ENCODE data around the gene PBX3. TPM values are rescaled to one million over a fixed set of nuclear protein-coding genes. Genes with fewer than 3 reads are reported as not detected.

The PBX3 gene
- total RNA-seq, 2 donors from 2014 or later, result 19.7 to 20.6 TPM

GRCh38 chr9:125797930-125798329 is 50.8 kb downstream of the PBX3 start:
- no peaks in the 10 kb centered on the region for H3K36me3 Mint-ChIP-seq (ENCODE audit: insufficient read depth in 2 of 2)
- no peaks in the 10 kb centered on the region for H3K9me3 Mint-ChIP-seq
- no peaks in the 10 kb centered on the region for H3K27me3 Mint-ChIP-seq (ENCODE audit: low read depth)
- no peak overlapping the region for H3K4me3 Mint-ChIP-seq
- no peak overlapping the region for H3K27ac Mint-ChIP-seq
- DNase-seq (no peak), ATAC-seq (replicated peaks in 1 of 2) (no peak)
- H3K4me1 Mint-ChIP-seq (ENCODE audit: low read depth), result no peaks in the 10 kb centered on the region

GRCh38 chr9:125803526-125803925 is 56.4 kb downstream of the PBX3 start:
- no peak overlapping the region for H3K4me3 Mint-ChIP-seq
- no peaks in the 10 kb centered on the region for H3K4me1 Mint-ChIP-seq (ENCODE audit: low read depth)
- no peak for DNase-seq
- H3K27ac Mint-ChIP-seq, result no peak overlapping the region
- no peak for ATAC-seq (replicated peaks in 1 of 2)
- no peaks in the 10 kb centered on the region for H3K9me3 Mint-ChIP-seq
- H3K36me3 Mint-ChIP-seq (ENCODE audit: insufficient read depth in 2 of 2), result no peaks in the 10 kb centered on the region
- no peaks in the 10 kb centered on the region for H3K27me3 Mint-ChIP-seq (ENCODE audit: low read depth)

- no peaks in the 10 kb centered on the region for H3K36me3 Mint-ChIP-seq (ENCODE audit: insufficient read depth in 2 of 2)
- H3K4me3 Mint-ChIP-seq, result no peak overlapping the region
- DNase-seq (no peak), ATAC-seq (replicated peaks in 1 of 2) (no peak)
- no peaks in the 10 kb centered on the region for H3K27me3 Mint-ChIP-seq (ENCODE audit: low read depth)
- no peaks in the 10 kb centered on the region for H3K4me1 Mint-ChIP-seq (ENCODE audit: low read depth)
- H3K27ac Mint-ChIP-seq, result no peak overlapping the region
- no peaks in the 10 kb centered on the region for H3K9me3 Mint-ChIP-seq
These were observed 57.9 kb downstream of the PBX3 start for GRCh38 chr9:125805057-125805456.

DNA sequence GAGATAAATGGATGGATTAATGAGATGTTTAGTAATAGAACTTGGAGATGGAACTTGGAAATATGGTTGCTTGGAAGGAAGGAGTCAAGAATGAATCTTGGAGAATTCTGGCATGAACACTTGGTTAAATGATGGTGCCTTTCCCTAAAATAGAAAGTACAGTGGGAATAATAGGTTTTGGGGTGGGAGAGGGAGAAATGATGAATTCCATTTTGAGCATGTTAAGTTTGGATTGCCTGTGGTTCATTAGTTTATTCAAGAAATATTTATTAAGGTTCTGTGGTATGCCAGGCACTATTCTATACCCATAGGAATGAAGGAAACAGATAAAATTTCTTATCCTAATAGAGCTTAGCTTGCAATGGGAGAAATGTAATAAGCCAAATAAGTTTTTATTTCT is 58.4 kb downstream of the PBX3 start:
- no peaks in the 10 kb centered on the region for H3K36me3 Mint-ChIP-seq (ENCODE audit: insufficient read depth in 2 of 2)

DNA sequence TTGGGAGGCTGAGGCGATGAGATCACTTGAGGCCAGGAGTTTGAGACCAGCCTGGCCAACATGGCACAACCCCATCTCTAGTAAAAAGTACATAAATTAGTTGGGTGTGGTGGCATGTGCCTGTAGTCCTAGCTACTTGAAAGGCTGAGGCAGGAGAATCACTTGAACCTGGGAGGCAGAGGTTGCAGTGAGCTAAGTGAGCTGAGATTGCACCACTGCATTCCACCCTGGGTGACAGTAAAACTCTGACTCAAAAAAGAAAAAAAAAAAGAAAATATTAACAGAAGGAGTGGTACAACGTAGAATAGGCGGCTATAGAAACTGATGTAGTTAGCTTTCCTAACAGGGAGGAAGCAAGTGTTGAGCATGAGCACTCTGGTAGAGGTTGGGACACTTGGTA is 59.9 kb downstream of the PBX3 start:
- DNase-seq (no peak), ATAC-seq (replicated peaks in 1 of 2) (no peak)
- Mint-ChIP-seq H3K27ac (no peak overlapping the region), H3K9me3 (no peaks in the 10 kb centered on the region), H3K36me3 (ENCODE audit: insufficient read depth in 2 of 2) (no peaks in the 10 kb centered on the region), H3K4me3 (no peak overlapping the region), H3K4me1 (ENCODE audit: low read depth) (no peaks in the 10 kb centered on the region), H3K27me3 (ENCODE audit: low read depth) (no peaks in the 10 kb centered on the region)

More for the DNA sequence above, 58.4 kb downstream of the PBX3 start:
- H3K27me3 Mint-ChIP-seq (ENCODE audit: low read depth), result no peaks in the 10 kb centered on the region
- H3K9me3 Mint-ChIP-seq, result no peaks in the 10 kb centered on the region
- no peak overlapping the region for H3K4me3 Mint-ChIP-seq
- DNase-seq (no peak), ATAC-seq (replicated peaks in 1 of 2) (no peak)
- no peaks in the 10 kb centered on the region for H3K4me1 Mint-ChIP-seq (ENCODE audit: low read depth)
- H3K27ac Mint-ChIP-seq, result no peak overlapping the region

GRCh38 chr9:125810161-125810560 is 63.0 kb downstream of the PBX3 start:
- DNase-seq (no peak), ATAC-seq (replicated peaks in 1 of 2) (no peak)
- H3K4me1 Mint-ChIP-seq (ENCODE audit: low read depth), result no peaks in the 10 kb centered on the region
- no peaks in the 10 kb centered on the region for H3K27me3 Mint-ChIP-seq (ENCODE audit: low read depth)
- H3K9me3 Mint-ChIP-seq, result no peaks in the 10 kb centered on the region
- H3K27ac Mint-ChIP-seq, result no peak overlapping the region
- H3K4me3 Mint-ChIP-seq, result no peak overlapping the region
- no peaks in the 10 kb centered on the region for H3K36me3 Mint-ChIP-seq (ENCODE audit: insufficient read depth in 2 of 2)

DNA sequence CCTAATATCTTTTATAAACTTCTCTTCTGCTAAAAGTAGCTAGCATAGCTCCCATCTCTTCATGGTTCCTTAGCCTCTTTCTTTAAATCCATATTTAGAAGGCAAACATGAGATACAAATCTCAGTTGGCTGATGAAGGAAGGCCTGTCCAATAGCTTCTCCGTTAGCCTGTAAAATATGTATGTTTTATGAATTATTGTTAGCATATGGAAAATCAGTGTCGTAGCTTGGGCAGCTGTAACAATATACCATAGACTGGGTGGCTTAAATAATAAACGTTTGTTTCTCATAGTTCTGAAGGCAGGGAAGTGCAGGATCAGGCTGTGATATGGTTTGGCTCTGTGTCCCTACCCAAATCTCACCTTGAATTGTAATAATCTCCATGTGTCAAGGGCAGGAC is 63.8 kb downstream of the PBX3 start:
- H3K36me3 Mint-ChIP-seq (ENCODE audit: insufficient read depth in 2 of 2), result no peaks in the 10 kb centered on the region
- DNase-seq, result no peak
- H3K27me3 Mint-ChIP-seq (ENCODE audit: low read depth), result no peaks in the 10 kb centered on the region
- no peaks in the 10 kb centered on the region for H3K9me3 Mint-ChIP-seq
- no peak overlapping the region for H3K27ac Mint-ChIP-seq
- no peak overlapping the region for H3K4me3 Mint-ChIP-seq
- no peak for ATAC-seq (replicated peaks in 1 of 2)
- H3K4me1 Mint-ChIP-seq (ENCODE audit: low read depth), result no peaks in the 10 kb centered on the region

DNA sequence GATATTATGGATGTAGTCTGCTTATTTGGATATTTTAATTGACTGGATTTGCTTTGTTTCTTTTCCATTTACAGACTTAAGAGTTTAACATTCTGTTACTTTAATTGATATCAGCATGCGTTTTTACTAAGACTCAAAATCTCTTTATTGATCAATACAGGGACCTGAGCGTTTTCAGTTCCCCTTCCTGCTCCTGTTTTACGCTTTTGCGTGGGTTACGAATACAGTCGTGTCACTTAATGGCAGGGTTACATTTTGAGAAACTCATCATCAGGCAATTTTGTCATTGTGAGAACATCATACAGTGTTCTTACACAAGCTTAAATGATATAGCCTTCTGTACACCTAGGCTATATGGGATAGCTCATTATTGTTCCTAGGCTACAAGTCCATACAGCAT is 65.2 kb downstream of the PBX3 start:
- no peaks in the 10 kb centered on the region for H3K36me3 Mint-ChIP-seq (ENCODE audit: insufficient read depth in 2 of 2)
- H3K9me3 Mint-ChIP-seq, result no peaks in the 10 kb centered on the region
- DNase-seq (no peak), ATAC-seq (replicated peaks in 1 of 2) (no peak)
- H3K4me3 Mint-ChIP-seq, result no peak overlapping the region
- no peak overlapping the region for H3K27ac Mint-ChIP-seq
- H3K27me3 Mint-ChIP-seq (ENCODE audit: low read depth), result no peaks in the 10 kb centered on the region
- no peaks in the 10 kb centered on the region for H3K4me1 Mint-ChIP-seq (ENCODE audit: low read depth)

DNA sequence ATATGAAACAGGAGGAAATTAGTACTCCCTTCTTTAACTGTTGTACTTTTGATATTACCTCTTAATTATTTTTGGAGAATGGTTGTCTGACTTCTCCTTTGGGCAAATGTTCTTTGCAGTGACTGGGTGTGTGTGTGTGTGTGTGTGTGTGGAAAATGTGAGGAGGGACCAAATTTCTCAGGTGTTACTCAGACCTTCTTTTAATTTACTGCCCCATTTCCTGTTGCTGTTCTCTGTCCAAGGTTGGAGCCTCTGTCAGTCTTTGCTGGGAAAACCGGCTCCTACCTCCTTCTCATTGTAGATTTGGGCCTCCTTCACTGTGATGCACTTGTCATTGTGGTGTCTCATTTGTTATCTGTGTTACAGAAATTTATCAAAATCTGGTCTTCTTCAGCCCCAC is 68.4 kb downstream of the PBX3 start:
- no peaks in the 10 kb centered on the region for H3K36me3 Mint-ChIP-seq (ENCODE audit: insufficient read depth in 2 of 2)
- H3K27me3 Mint-ChIP-seq (ENCODE audit: low read depth), result no peaks in the 10 kb centered on the region
- no peaks in the 10 kb centered on the region for H3K4me1 Mint-ChIP-seq (ENCODE audit: low read depth)
- ATAC-seq (replicated peaks in 1 of 2) (no peak), DNase-seq (no peak)
- H3K9me3 Mint-ChIP-seq, result no peaks in the 10 kb centered on the region
- no peak overlapping the region for H3K4me3 Mint-ChIP-seq
- H3K27ac Mint-ChIP-seq, result no peak overlapping the region

GRCh38 chr9:125816321-125816720 is 69.1 kb downstream of the PBX3 start:
- Mint-ChIP-seq H3K4me3 (no peak overlapping the region), H3K9me3 (no peaks in the 10 kb centered on the region), H3K27me3 (ENCODE audit: low read depth) (no peaks in the 10 kb centered on the region), H3K27ac (no peak overlapping the region), H3K36me3 (ENCODE audit: insufficient read depth in 2 of 2) (no peaks in the 10 kb centered on the region), H3K4me1 (ENCODE audit: low read depth) (peaks cover 3% of the 10 kb centered on the region)
- ATAC-seq (replicated peaks in 1 of 2), result no peak
- DNase-seq, result no peak

DNA sequence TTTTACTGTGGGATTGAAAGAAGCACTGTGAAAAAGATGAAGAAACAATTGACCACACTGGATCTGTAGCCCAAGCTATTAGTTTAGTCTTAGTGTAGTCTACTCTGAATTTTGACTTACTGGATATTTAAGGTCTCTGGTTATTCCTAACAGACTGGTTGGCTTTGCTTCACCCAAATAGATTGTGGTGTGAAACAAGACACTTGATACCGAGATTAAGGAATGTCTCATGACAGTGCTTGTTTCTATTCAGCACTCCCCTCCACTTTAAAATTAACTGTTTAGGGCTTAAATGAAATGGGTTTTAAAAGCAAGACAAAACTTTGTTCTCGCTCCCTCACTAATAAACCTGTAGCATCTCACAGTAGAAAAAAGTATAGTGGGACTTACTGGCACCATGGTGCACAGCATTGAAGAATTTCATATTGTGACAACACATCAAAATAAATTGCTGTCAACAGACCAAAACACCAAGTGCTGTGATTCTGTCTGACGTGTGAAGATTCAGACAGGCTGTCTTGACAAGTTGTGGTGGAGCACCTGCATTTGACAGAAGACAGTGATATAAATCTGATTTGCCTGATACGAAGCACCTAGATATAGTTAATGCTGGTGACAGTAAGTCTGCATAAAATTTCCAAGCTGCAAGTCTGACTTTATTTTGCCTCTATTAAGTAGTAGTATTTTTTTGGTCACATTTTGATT is 73.1 kb downstream of the PBX3 start:
- H3K4me1 Mint-ChIP-seq (ENCODE audit: low read depth), result peaks cover 30% of the 10 kb centered on the region
- no peaks in the 10 kb centered on the region for H3K27me3 Mint-ChIP-seq (ENCODE audit: low read depth)
- no peak overlapping the region for H3K4me3 Mint-ChIP-seq
- H3K36me3 Mint-ChIP-seq (ENCODE audit: insufficient read depth in 2 of 2), result no peaks in the 10 kb centered on the region
- no peak for ATAC-seq (replicated peaks in 1 of 2)
- H3K27ac Mint-ChIP-seq, result no peak overlapping the region
- no peak for DNase-seq
- H3K9me3 Mint-ChIP-seq, result no peaks in the 10 kb centered on the region

DNA sequence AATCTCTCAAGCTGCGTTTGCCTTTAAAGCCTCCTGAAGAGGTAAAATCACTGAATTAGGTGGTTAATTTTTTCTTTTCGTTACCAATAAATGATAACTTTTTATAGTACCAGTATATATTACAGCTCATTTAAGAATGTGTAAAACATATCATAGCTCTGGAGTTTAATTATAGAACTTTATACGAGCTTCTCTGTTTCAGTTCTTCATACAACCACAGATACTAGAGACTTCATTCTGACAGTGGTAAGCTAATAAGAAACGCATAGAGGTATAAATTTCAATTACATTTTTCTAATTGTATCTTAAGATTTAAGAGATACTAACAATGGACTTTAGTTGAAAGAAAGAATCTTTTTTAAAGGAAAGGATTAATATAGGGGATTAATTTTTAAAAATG is 73.9 kb downstream of the PBX3 start:
- Mint-ChIP-seq H3K4me3 (no peak overlapping the region), H3K27ac (no peak overlapping the region), H3K27me3 (ENCODE audit: low read depth) (no peaks in the 10 kb centered on the region), H3K9me3 (no peaks in the 10 kb centered on the region), H3K36me3 (ENCODE audit: insufficient read depth in 2 of 2) (no peaks in the 10 kb centered on the region), H3K4me1 (ENCODE audit: low read depth) (peaks cover 36% of the 10 kb centered on the region)
- ATAC-seq (replicated peaks in 1 of 2), result no peak
- DNase-seq, result no peak

DNA sequence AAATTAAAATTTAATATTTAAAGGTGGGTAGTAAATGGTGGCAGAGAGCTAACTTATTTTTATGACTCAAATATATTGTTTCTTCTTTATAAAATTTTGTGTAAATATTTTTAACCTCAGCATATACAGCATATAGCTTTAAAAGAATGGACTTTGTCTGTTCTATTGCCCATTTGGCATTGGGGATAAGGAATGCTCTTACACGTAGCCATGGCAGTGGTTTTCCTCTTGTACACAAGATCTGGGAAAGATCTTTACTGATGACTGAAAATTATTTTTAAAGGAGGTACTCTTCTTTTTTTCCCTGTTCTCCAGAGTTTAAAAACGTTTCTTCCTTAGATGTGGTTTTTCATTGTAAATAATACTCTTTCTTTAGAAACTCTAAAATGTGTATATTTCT is 75.0 kb downstream of the PBX3 start:
- no peaks in the 10 kb centered on the region for H3K36me3 Mint-ChIP-seq (ENCODE audit: insufficient read depth in 2 of 2)
- peaks cover 36% of the 10 kb centered on the region for H3K4me1 Mint-ChIP-seq (ENCODE audit: low read depth)
- DNase-seq (no peak), ATAC-seq (replicated peaks in 1 of 2) (no peak)
- H3K27me3 Mint-ChIP-seq (ENCODE audit: low read depth), result no peaks in the 10 kb centered on the region
- no peak overlapping the region for H3K4me3 Mint-ChIP-seq
- H3K9me3 Mint-ChIP-seq, result no peaks in the 10 kb centered on the region
- no peak overlapping the region for H3K27ac Mint-ChIP-seq

GRCh38 chr9:125822902-125823301 is 75.7 kb downstream of the PBX3 start:
- no peaks in the 10 kb centered on the region for H3K36me3 Mint-ChIP-seq (ENCODE audit: insufficient read depth in 2 of 2)
- H3K27me3 Mint-ChIP-seq (ENCODE audit: low read depth), result no peaks in the 10 kb centered on the region
- DNase-seq, result no peak
- no peaks in the 10 kb centered on the region for H3K9me3 Mint-ChIP-seq
- no peak for ATAC-seq (replicated peaks in 1 of 2)
- H3K4me1 Mint-ChIP-seq (ENCODE audit: low read depth), result peaks cover 36% of the 10 kb centered on the region
- H3K27ac Mint-ChIP-seq, result no peak overlapping the region
- H3K4me3 Mint-ChIP-seq, result no peak overlapping the region
